BJ (cell line): ENCODE measurements around the gene CEP131. TPM values are rescaled to one million over a fixed set of nuclear protein-coding genes. Genes with fewer than 3 reads are reported as not detected.

Experiments used
- CTCF ChIA-PET: fragments of 350-600 bp; formaldehyde crosslinking; extraction: SDS; loops from one replicate; lab custom pipeline; 2021; ENCODE audit warnings: antibody characterized with exemption, inconsistent platforms; lab: Yijun Ruan, JAX
- POLR2A ChIA-PET: fragments of 300-600 bp; sonication (Branson Sonifier 250); formaldehyde crosslinking; extraction: SDS; loops from one replicate; lab custom pipeline; 2021; ENCODE audit warnings: antibody characterized with exemption; lab: Charles Lee
- DNase-seq: peaks from one replicate; pipeline ENCODE4 v3.0.0-alpha.2; 2011; ENCODE audit warnings: low read depth
- H3K27me3 ChIP-seq: 2 replicates; pipeline ENCODE4 v1.6.0; 2011; ENCODE audit warnings: low read length; ENCODE audit not compliant: control insufficient read depth, insufficient read depth
- H3K36me3 ChIP-seq: 2 replicates; pipeline ENCODE4 v1.5.1; 2011; ENCODE audit warnings: low read length; ENCODE audit not compliant: control insufficient read depth, insufficient read depth
- H3K4me3 ChIP-seq: 2 replicates; pipeline ENCODE4 v1.5.1; 2011; ENCODE audit warnings: low read depth, mild to moderate bottlenecking, control low read depth, low read length
- CTCF ChIP-seq: IDR thresholded peaks from 2 replicates; pipeline ENCODE4 v1.5.1; 2011; ENCODE audit warnings: low read depth, mild to moderate bottlenecking, control low read depth, inconsistent platforms, low read length, moderate library complexity; ENCODE audit not compliant: insufficient read depth
- polyA plus RNA-seq: library from polyadenylated mRNA; depleted of rRNA; stranded (reverse); fragments of >200 nt; gene quantifications from 2 replicates; pipeline ENCODE4 v1.2.3, GENCODE V29; 2011

The CEP131 gene
- polyA plus RNA-seq, 1 experiment = 4.9 TPM

GRCh38 chr17:81246343-81246670 lies 23.5 kb upstream of the CEP131 start:
- H3K36me3 ChIP-seq = peaks cover 33% of the 10 kb centered on the region
- ChIA-PET CTCF (interaction anchor here (1.3 kb wide), 1 partner anchor 103 kb away, joined by 3 read pairs; no protein-coding TSS in a partner anchor), POLR2A (no interaction called here)
- DNase-seq = no peak
- no peak for TF ChIP-seq CTCF
- no peaks in the 10 kb centered on the region for H3K27me3 ChIP-seq
- no peak overlapping the region for H3K4me3 ChIP-seq

- no peak overlapping the region for H3K4me3 ChIP-seq
- DNase-seq = no peak
- peaks cover 34% of the 10 kb centered on the region for H3K36me3 ChIP-seq
- ChIA-PET CTCF (interaction anchor here (0.6 to 1.3 kb wide), 2 partner anchors 103 to 273 kb away, joined by 3 read pairs; no protein-coding TSS in a partner anchor), POLR2A (no interaction called here)
- TF ChIP-seq CTCF = no peak
- H3K27me3 ChIP-seq = no peaks in the 10 kb centered on the region
These were observed 23.0 kb upstream of the CEP131 start for GRCh38 chr17:81245665-81246342.

GRCh38 chr17:81245024-81245664 lies 22.4 kb upstream of the CEP131 start:
- peaks cover 29% of the 10 kb centered on the region for H3K36me3 ChIP-seq
- no peak for DNase-seq
- CTCF ChIA-PET = interaction anchor here (0.6 kb wide), 1 partner anchor 274 kb away, joined by 3 read pairs; no protein-coding TSS in a partner anchor
- H3K27me3 ChIP-seq = no peaks in the 10 kb centered on the region
- no peak overlapping the region for H3K4me3 ChIP-seq
- TF ChIP-seq CTCF = no peak
- POLR2A ChIA-PET = no interaction called here

DNA sequence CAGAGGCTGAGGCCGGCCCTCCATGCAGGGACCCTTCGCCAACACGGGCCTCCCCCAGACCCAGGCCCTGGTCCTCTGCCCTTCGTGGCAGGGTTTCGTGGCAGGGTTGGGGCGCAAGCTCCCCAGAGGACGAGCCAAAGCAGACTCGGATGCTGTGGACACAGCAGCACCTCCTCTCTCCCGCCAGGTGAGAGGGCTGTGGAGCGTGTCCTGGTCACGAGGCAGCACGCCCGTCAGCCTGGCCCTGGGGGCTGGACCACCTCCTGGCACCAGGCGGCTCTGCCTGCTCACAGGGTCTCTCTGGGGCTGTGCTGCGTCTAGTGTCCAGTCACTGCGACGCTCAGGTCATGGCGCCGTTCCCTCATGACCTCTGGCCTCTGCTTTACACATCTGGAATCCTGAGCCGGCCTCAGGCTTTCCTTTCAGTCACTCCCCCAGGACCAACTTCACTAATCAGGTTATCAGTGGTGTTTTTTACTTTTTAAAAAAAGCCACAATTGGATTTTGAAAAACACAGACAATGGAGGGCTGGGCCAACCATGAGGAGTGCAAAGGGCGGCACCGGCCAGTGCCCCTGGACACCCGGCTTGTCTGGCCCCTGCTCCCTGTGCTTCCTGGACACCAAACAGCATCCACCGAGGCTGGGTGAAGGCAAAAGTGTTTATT lies 21.7 kb upstream of the CEP131 start:
- DNase-seq = no peak
- no peak for TF ChIP-seq CTCF
- Histone ChIP-seq H3K27me3 (no peaks in the 10 kb centered on the region), H3K4me3 (no peak overlapping the region), H3K36me3 (peaks cover 25% of the 10 kb centered on the region)
- CTCF ChIA-PET = interaction anchor here (0.6 kb wide), 1 partner anchor 252 kb away, joined by 3 read pairs; no protein-coding TSS in a partner anchor
- POLR2A ChIA-PET = no interaction called here

DNA sequence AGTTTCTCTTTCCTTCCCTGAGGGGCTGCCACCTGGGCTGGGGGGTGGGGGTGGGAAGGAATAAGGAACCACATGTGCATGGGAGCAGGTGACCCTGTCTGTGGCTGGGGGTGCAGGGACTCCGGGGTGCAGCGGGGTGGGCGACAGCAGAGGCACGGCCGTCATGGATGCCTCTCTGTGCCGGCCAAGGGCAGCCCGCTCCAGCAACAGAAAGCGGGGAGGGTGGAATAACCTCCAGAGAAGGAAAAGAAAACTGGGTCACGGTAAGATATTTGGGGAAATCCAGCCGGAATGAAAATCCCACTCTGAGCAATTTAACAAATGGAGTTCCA lies 20.5 kb upstream of the CEP131 start:
- POLR2A ChIA-PET = no interaction called here
- CTCF ChIA-PET = no interaction called here
- no peak for TF ChIP-seq CTCF

More for the DNA sequence above, 20.5 kb upstream of the CEP131 start:
- H3K36me3 ChIP-seq = peaks cover 22% of the 10 kb centered on the region
- no peak overlapping the region for H3K4me3 ChIP-seq
- no peak for DNase-seq
- H3K27me3 ChIP-seq = no peaks in the 10 kb centered on the region
